GM10266 (cell line): ENCODE results near the gene PAQR9.

ENCODE experiments used
- DNase-seq: peaks from one replicate; pipeline ENCODE4 v3.0.0; 2012; ENCODE audit errors: extremely low spot score
- CTCF ChIP-seq: IDR thresholded peaks from 2 replicates; pipeline ENCODE4 v1.5.1; 2012; ENCODE audit warnings: mild to moderate bottlenecking, low read depth; ENCODE audit not compliant: control insufficient read depth, insufficient read depth; ENCODE audit errors: missing control alignments

Gene PAQR9

GRCh38 chr3:142950972-142951371, 12.5 kb downstream of the PAQR9 start:
- no peak for DNase-seq
- no peak for TF ChIP-seq CTCF

- no peak for DNase-seq
- TF ChIP-seq CTCF, result no peak
Measured at GRCh38 chr3:142947799-142948575, 15.5 kb downstream of the PAQR9 start.

DNA sequence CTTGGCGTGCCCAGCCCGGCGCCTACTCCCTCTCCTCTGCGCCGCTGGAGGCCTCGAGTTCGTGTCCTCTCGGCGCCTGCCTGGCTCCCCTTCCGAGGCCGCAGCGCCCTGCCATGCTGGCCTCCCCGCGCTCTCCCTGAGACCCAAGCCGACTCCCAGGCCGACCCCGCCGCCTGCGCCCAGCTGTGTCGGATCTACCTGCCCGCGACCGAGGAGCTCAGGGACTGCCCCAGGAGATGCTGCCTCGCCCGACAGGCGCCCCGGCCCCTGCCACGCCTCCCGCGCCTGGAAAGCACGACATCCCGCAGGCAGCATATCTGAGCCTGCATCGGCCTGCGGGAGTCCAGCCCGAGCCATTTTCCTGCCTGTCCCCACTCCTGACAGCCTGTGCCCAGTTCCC, 16.1 kb downstream of the PAQR9 start:
- no peak for TF ChIP-seq CTCF
- no peak for DNase-seq

DNA sequence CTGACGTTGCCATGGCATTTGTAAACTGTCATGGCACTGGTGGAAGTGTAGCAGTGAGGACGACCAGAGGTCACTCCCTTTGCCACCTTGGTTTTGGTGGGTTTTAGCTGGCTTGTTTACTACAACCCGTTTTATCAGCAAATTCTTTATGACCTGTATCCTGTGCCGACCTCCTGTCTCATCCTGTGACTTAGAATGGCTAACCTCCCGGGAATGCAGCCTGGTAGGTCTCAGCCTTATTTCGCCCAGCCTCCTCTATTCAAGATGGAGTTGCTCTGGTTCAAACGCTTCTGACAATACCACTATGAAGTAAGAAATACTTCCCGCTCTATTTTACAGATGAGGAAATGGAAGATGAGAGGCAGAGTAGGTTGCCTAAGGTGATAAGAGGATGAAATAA, 16.6 kb downstream of the PAQR9 start:
- TF ChIP-seq CTCF, result no peak
- DNase-seq, result no peak

DNA sequence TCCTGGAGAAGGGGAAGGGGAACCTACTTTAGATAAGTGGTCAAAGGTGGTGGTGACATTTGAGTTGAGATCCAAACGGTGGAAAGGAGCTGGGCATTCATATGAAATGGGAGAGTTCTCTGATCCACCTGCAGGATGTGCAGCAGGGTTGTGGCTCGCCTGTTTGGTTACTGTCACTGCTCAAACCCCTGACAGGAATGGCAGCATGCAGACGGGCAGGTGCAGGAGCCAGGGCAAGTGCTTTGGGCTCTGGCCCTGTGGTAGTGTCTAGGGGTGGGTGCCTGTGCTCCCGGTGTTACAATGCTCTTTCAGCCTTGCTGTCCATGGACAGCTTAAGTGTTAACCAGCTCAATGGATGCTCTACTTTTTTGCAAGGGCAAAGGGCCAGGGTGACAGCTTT, 18.5 kb downstream of the PAQR9 start:
- no peak for TF ChIP-seq CTCF
- DNase-seq, result no peak

GRCh38 chr3:142944342-142944741, 19.1 kb downstream of the PAQR9 start:
- DNase-seq, result no peak
- TF ChIP-seq CTCF, result no peak

DNA sequence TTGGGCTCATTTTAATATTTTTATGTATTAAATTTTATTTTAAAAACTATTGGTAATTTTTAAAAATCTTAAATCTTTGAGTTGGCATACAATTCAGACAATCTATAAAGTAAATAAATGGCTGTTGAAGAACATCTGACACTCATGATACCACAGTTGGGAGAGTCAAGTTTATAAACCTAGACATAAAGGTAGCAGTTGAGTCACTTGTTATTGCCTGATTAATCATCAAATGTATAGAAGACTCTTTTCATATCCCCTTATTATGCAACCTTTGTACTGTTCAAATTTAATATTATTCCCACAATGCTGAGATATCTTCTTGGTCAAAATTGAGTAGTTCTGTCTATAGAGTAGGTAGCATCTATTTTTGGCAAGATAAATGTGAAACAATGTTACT, 19.6 kb downstream of the PAQR9 start:
- no peak for DNase-seq
- TF ChIP-seq CTCF, result no peak
